Measurements from ENCODE around the gene ANKS6.
"Not testable (repeated sequence)": the region's sequence is repeated elsewhere in the genome, so short reads cannot be mapped to it uniquely, and the experiment has no call there.

The ANKS6 gene

GRCh38 chr9:98692392-98692791 is 104.0 kb downstream of the ANKS6 start:
- DNase-seq = no peak

- DNase-seq = no peak
Observed at GRCh38 chr9:98691890-98692289, 104.5 kb downstream of the ANKS6 start.

- no peak for DNase-seq
Observed at GRCh38 chr9:98690686-98691085, 105.7 kb downstream of the ANKS6 start.

- DNase-seq = no peak
Observed at GRCh38 chr9:98688710-98689495, 107.5 kb downstream of the ANKS6 start.

GRCh38 chr9:98687911-98688310 is 108.4 kb downstream of the ANKS6 start:
- DNase-seq = no peak

GRCh38 chr9:98686961-98687855 is 109.1 kb downstream of the ANKS6 start:
- no peak for DNase-seq

GRCh38 chr9:98684816-98685215 is 111.5 kb downstream of the ANKS6 start:
- not testable (repeated sequence) for DNase-seq
